ENCODE data around the gene IGFLR1.

Gene IGFLR1

DNA sequence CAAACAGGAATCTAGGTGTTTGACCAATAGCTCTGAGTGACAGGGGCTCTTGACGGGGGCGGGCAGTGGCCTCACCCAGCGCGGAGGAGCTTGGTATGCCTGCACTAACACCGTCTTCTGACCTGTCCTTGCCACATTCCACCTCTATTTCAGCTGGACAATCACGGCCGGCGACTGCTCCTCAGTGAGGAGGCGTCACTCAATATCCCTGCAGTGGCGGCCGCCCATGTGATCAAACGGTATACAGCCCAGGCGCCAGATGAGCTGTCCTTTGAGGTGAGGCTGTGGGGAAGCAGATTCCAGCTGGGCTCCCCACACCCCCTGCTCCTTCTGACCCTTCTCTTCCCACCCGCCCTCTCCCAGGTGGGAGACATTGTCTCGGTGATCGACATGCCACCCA, 37.8 kb upstream of the IGFLR1 start:
- Histone ChIP-seq H3K27ac (ENCODE audit: low read length, poor library complexity, severe bottlenecking) (no peak overlapping the region), H2BK5ac (ENCODE audit: low read depth, low read length, poor library complexity, severe bottlenecking) (no peak overlapping the region), H3K14ac (ENCODE audit: low read length in 2 of 2) (no peak overlapping the region), H2BK12ac (ENCODE audit: low read length in 2 of 2) (no peak overlapping the region), H3K4ac (ENCODE audit: low read depth in 1 of 2, low read length in 2 of 2) (no peak overlapping the region), H3K36me3 (ENCODE audit: control insufficient read depth in 1 of 2, insufficient read depth in 2 of 2, low read depth in 1 of 2, low read length in 2 of 2) (peaks cover 21 to 61% of the 10 kb centered on the region in 2 experiments), H3K9ac (ENCODE audit: low read length) (no peak overlapping the region), H3K4me3 (ENCODE audit: insufficient read depth in 1 of 2, low read depth in 1 of 2, low read length in 2 of 2) (no peak overlapping the region), H2BK15ac (ENCODE audit: low read depth, poor library complexity, severe bottlenecking) (no peak overlapping the region), H3K79me1 (replicated peaks; ENCODE audit: low read length, poor library complexity, severe bottlenecking) (peaks cover 18% of the 10 kb centered on the region), H3K4me1 (ENCODE audit: control insufficient read depth, insufficient read depth, low read depth, low read length) (peaks cover 17% of the 10 kb centered on the region), H4K8ac (ENCODE audit: low read length) (no peak overlapping the region), H2BK120ac (ENCODE audit: low read depth, low read length) (no peak overlapping the region), H3K4me2 (ENCODE audit: low read length, poor library complexity, severe bottlenecking) (no peak overlapping the region), H3K18ac (ENCODE audit: low read depth in 1 of 2, low read length in 2 of 2) (no peak overlapping the region), H3K27me3 (ENCODE audit: control insufficient read depth in 1 of 2, insufficient read depth in 1 of 2, low read length in 2 of 2) (no peaks in the 10 kb centered on the region), H2AFZ (ENCODE audit: low read depth, low read length) (no peak overlapping the region), H3K23ac (ENCODE audit: low read length in 2 of 2) (no peak overlapping the region), H4K91ac (ENCODE audit: low read length) (no peak overlapping the region), H3K9me3 (ENCODE audit: control insufficient read depth, low read length) (no peaks in the 10 kb centered on the region), H2AK5ac (ENCODE audit: low read length, severe bottlenecking) (no peak overlapping the region)
- 93% methylated on average over 14 of the region's 16 CpGs for WGBS
- no peak for DNase-seq

DNA sequence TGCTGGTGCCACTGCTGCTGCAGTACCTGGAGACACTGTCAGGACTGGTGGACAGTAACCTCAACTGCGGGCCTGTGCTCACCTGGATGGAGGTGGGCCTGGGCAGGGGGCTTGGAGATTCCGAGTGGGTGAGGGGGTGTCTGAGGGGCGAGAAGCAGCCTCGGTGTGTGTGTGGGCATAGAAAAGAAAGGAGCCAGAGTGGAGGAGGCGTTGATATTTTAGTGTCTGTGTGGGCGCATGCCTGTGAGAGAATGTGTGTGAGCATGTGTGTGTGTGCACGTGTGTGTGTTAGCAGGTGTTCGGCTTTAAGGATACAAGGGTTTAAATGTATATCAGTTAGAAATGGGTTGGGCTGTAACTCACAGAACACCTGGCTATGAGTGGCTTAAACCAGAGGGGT, 36.8 kb upstream of the IGFLR1 start:
- H3K23ac ChIP-seq (ENCODE audit: low read length in 2 of 2), result no peak overlapping the region
- no peak overlapping the region for H2AFZ ChIP-seq (ENCODE audit: low read depth, low read length)
- H3K27me3 ChIP-seq (ENCODE audit: control insufficient read depth in 1 of 2, insufficient read depth in 1 of 2, low read length in 2 of 2), result no peaks in the 10 kb centered on the region
- H2BK5ac ChIP-seq (ENCODE audit: low read depth, low read length, poor library complexity, severe bottlenecking), result no peak overlapping the region
- H2BK120ac ChIP-seq (ENCODE audit: low read depth, low read length), result no peak overlapping the region
- H2AK5ac ChIP-seq (ENCODE audit: low read length, severe bottlenecking), result no peak overlapping the region
- no peak for DNase-seq
- no peak overlapping the region for H4K91ac ChIP-seq (ENCODE audit: low read length)
- H3K79me1 ChIP-seq (replicated peaks; ENCODE audit: low read length, poor library complexity, severe bottlenecking), result peaks cover 16% of the 10 kb centered on the region
- no peak overlapping the region for H2BK15ac ChIP-seq (ENCODE audit: low read depth, poor library complexity, severe bottlenecking)
- H3K18ac ChIP-seq (ENCODE audit: low read depth in 1 of 2, low read length in 2 of 2), result no peak overlapping the region
- no peak overlapping the region for H3K9ac ChIP-seq (ENCODE audit: low read length)
- no peaks in the 10 kb centered on the region for H3K9me3 ChIP-seq (ENCODE audit: control insufficient read depth, low read length)
- H3K4me3 ChIP-seq (ENCODE audit: insufficient read depth in 1 of 2, low read depth in 1 of 2, low read length in 2 of 2), result no peak overlapping the region
- H3K14ac ChIP-seq (ENCODE audit: low read length in 2 of 2), result no peak overlapping the region
- WGBS, result 95% methylated on average over 8 of the region's 8 CpGs
- no peak overlapping the region for H4K8ac ChIP-seq (ENCODE audit: low read length)
- no peak overlapping the region for H3K4ac ChIP-seq (ENCODE audit: low read depth in 1 of 2, low read length in 2 of 2)
- peaks cover 18% of the 10 kb centered on the region for H3K4me1 ChIP-seq (ENCODE audit: control insufficient read depth, insufficient read depth, low read depth, low read length)
- peaks cover 21 to 52% of the 10 kb centered on the region in 2 experiments for H3K36me3 ChIP-seq (ENCODE audit: control insufficient read depth in 1 of 2, insufficient read depth in 2 of 2, low read depth in 1 of 2, low read length in 2 of 2)
- no peak overlapping the region for H2BK12ac ChIP-seq (ENCODE audit: low read length in 2 of 2)
- H3K27ac ChIP-seq (ENCODE audit: low read length, poor library complexity, severe bottlenecking), result no peak overlapping the region
- H3K4me2 ChIP-seq (ENCODE audit: low read length, poor library complexity, severe bottlenecking), result no peak overlapping the region

- H3K4me2 ChIP-seq (ENCODE audit: low read length, poor library complexity, severe bottlenecking), result no peak overlapping the region
- H3K27ac ChIP-seq (ENCODE audit: low read length, poor library complexity, severe bottlenecking), result no peak overlapping the region
- no peak overlapping the region for H2AK5ac ChIP-seq (ENCODE audit: low read length, severe bottlenecking)
- H3K9me3 ChIP-seq (ENCODE audit: control insufficient read depth, low read length), result no peaks in the 10 kb centered on the region
- no peak overlapping the region for H3K4me3 ChIP-seq (ENCODE audit: insufficient read depth in 1 of 2, low read depth in 1 of 2, low read length in 2 of 2)
- H2BK5ac ChIP-seq (ENCODE audit: low read depth, low read length, poor library complexity, severe bottlenecking), result no peak overlapping the region
- no peak for DNase-seq
- no peak overlapping the region for H4K91ac ChIP-seq (ENCODE audit: low read length)
- H2BK12ac ChIP-seq (ENCODE audit: low read length in 2 of 2), result no peak overlapping the region
- 89% methylated on average over 7 of the region's 7 CpGs for WGBS
- peaks cover 16% of the 10 kb centered on the region for H3K79me1 ChIP-seq (replicated peaks; ENCODE audit: low read length, poor library complexity, severe bottlenecking)
- peaks cover 19 to 42% of the 10 kb centered on the region in 2 experiments for H3K36me3 ChIP-seq (ENCODE audit: control insufficient read depth in 1 of 2, insufficient read depth in 2 of 2, low read depth in 1 of 2, low read length in 2 of 2)
- H3K14ac ChIP-seq (ENCODE audit: low read length in 2 of 2), result no peak overlapping the region
- H3K23ac ChIP-seq (ENCODE audit: low read length in 2 of 2), result no peak overlapping the region
- no peak overlapping the region for H3K18ac ChIP-seq (ENCODE audit: low read depth in 1 of 2, low read length in 2 of 2)
- no peak overlapping the region for H4K8ac ChIP-seq (ENCODE audit: low read length)
- H3K27me3 ChIP-seq (ENCODE audit: control insufficient read depth in 1 of 2, insufficient read depth in 1 of 2, low read length in 2 of 2), result no peaks in the 10 kb centered on the region
- no peak overlapping the region for H2BK15ac ChIP-seq (ENCODE audit: low read depth, poor library complexity, severe bottlenecking)
- H3K4me1 ChIP-seq (ENCODE audit: control insufficient read depth, insufficient read depth, low read depth, low read length), result peaks cover 15% of the 10 kb centered on the region
- no peak overlapping the region for H3K4ac ChIP-seq (ENCODE audit: low read depth in 1 of 2, low read length in 2 of 2)
- H2BK120ac ChIP-seq (ENCODE audit: low read depth, low read length), result no peak overlapping the region
- no peak overlapping the region for H3K9ac ChIP-seq (ENCODE audit: low read length)
- H2AFZ ChIP-seq (ENCODE audit: low read depth, low read length), result no peak overlapping the region
Measured at GRCh38 chr19:35777961-35778360, 35.7 kb upstream of the IGFLR1 start.

DNA sequence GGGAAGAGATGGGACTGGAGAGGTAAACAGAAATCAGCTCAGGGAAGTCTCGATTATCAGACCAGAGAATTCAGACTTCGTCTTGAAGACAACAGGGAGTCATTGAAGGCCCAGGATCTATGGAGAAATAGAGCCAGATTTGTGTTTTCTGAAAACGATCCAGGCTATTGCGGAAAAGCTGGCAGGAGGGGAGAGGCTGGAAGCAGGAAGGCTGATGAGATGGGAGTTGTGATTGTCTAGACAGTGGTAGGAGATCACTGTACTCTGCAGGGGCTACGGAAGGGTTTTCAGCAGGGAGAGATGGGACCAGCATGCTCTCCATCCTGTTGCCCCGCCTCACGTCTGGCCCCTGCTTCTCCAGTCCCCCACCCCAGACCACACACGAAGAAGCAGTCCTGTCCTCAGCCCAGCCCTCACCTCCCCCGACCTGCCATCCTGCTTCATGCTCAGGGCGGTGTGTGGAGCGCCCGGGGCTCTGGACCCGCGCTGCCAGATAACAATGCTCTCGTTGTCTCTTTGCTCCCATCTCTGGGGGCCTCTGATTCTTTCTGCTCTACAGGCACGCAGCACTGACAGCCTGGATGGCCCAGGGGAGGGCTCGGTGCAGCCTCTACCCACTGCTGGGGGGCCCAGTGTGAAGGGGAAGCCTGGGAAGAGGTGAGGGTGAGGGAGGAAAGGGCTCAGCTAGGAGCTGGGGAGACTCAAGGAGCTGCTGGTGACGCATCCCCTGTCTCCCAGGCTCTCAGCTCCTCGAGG, 35.0 kb upstream of the IGFLR1 start:
- no peak overlapping the region for H3K4ac ChIP-seq (ENCODE audit: low read depth in 1 of 2, low read length in 2 of 2)
- H3K23ac ChIP-seq (ENCODE audit: low read length in 2 of 2), result no peak overlapping the region
- H4K91ac ChIP-seq (ENCODE audit: low read length), result no peak overlapping the region
- no peak overlapping the region for H3K4me3 ChIP-seq (ENCODE audit: insufficient read depth in 1 of 2, low read depth in 1 of 2, low read length in 2 of 2)
- H3K4me1 ChIP-seq (ENCODE audit: control insufficient read depth, insufficient read depth, low read depth, low read length), result peaks cover 15% of the 10 kb centered on the region
- no peak overlapping the region for H2BK5ac ChIP-seq (ENCODE audit: low read depth, low read length, poor library complexity, severe bottlenecking)
- no peaks in the 10 kb centered on the region for H3K27me3 ChIP-seq (ENCODE audit: control insufficient read depth in 1 of 2, insufficient read depth in 1 of 2, low read length in 2 of 2)
- no peak overlapping the region for H4K8ac ChIP-seq (ENCODE audit: low read length)
- WGBS, result 43% methylated on average over 18 of the region's 19 CpGs
- no peak overlapping the region for H2AFZ ChIP-seq (ENCODE audit: low read depth, low read length)
- H2BK120ac ChIP-seq (ENCODE audit: low read depth, low read length), result no peak overlapping the region
- no peak overlapping the region for H3K9ac ChIP-seq (ENCODE audit: low read length)
- no peak overlapping the region for H2BK15ac ChIP-seq (ENCODE audit: low read depth, poor library complexity, severe bottlenecking)
- H3K9me3 ChIP-seq (ENCODE audit: control insufficient read depth, low read length), result no peaks in the 10 kb centered on the region
- no peak overlapping the region for H3K14ac ChIP-seq (ENCODE audit: low read length in 2 of 2)
- no peak overlapping the region for H3K18ac ChIP-seq (ENCODE audit: low read depth in 1 of 2, low read length in 2 of 2)
- no peak for DNase-seq
- H3K27ac ChIP-seq (ENCODE audit: low read length, poor library complexity, severe bottlenecking), result no peak overlapping the region
- H3K4me2 ChIP-seq (ENCODE audit: low read length, poor library complexity, severe bottlenecking), result no peak overlapping the region
- H2AK5ac ChIP-seq (ENCODE audit: low read length, severe bottlenecking), result no peak overlapping the region
- peaks cover 16% of the 10 kb centered on the region for H3K79me1 ChIP-seq (replicated peaks; ENCODE audit: low read length, poor library complexity, severe bottlenecking)
- no peak overlapping the region for H2BK12ac ChIP-seq (ENCODE audit: low read length in 2 of 2)
- peaks cover 14 to 35% of the 10 kb centered on the region in 2 experiments for H3K36me3 ChIP-seq (ENCODE audit: control insufficient read depth in 1 of 2, insufficient read depth in 2 of 2, low read depth in 1 of 2, low read length in 2 of 2)
